Effector memory CD4-positive, alpha-beta T cell (primary cell): ENCODE results near the gene BMI1.
A peak's percentile ranks its signal among the peaks of the same experiment; 100 is the strongest.

Source experiments
- DNase-seq, 3 donors: peaks; one replicate each; pipeline ENCODE4 v3.0.0-alpha.2; 2020
- H3K27ac ChIP-seq: 2 replicates; pipeline ENCODE4 v1.7.0; 2013; ENCODE audit warnings: mild to moderate bottlenecking, low read length, moderate library complexity; ENCODE audit not compliant: insufficient read depth, poor library complexity, severe bottlenecking
- H3K27me3 ChIP-seq: replicated peaks from 2 replicates; pipeline ENCODE4 v1.7.0; 2013; ENCODE audit warnings: mild to moderate bottlenecking, low read length; ENCODE audit not compliant: insufficient read depth, control insufficient read depth, poor library complexity, severe bottlenecking
- H3K36me3 ChIP-seq: 2 replicates; pipeline ENCODE4 v1.7.0; 2013; ENCODE audit warnings: mild to moderate bottlenecking, low read length, moderate library complexity; ENCODE audit not compliant: control insufficient read depth, insufficient read depth
- H3K4me1 ChIP-seq: 2 replicates; pipeline ENCODE4 v1.7.0; 2013; ENCODE audit warnings: low read length, mild to moderate bottlenecking; ENCODE audit not compliant: control insufficient read depth, insufficient read depth, poor library complexity, severe bottlenecking
- H3K4me3 ChIP-seq: 2 replicates; pipeline ENCODE4 v1.7.0; 2013; ENCODE audit warnings: low read length, low read depth, mild to moderate bottlenecking; ENCODE audit not compliant: insufficient read depth, poor library complexity, severe bottlenecking
- H3K9me3 ChIP-seq: 2 replicates; pipeline ENCODE4 v1.7.0; 2013; ENCODE audit warnings: mild to moderate bottlenecking, low read length, moderate library complexity; ENCODE audit not compliant: control insufficient read depth
- total RNA-seq, 3 donors: gene quantifications; one replicate each; lab custom pipeline; 2026; lab: John Stamatoyannopoulos, UW

BMI1 gene
- total RNA-seq: 23.2 to 60.3 (median 31.9) reads per million in 3 donors

GRCh38 chr10:22320591-22321155 is at the start of gene BMI1:
TSS of gene BMI1 (plus strand) at chr10:22321099. CDS start at chr10:22326450, 5,351 bp downstream.
- Histone ChIP-seq H3K4me1 (peaks cover 16% of the 10 kb centered on the region), H3K27ac (peak within 1 kb of the TSS; percentile 77), H3K27me3 (peaks cover 15% of the 10 kb centered on the region), H3K36me3 (no peaks in the 10 kb centered on the region), H3K4me3 (peak within 1 kb of the TSS; percentile 95), H3K9me3 (no peaks in the 10 kb centered on the region)
- DNase-seq: peak; percentile 56 to 63 (median 59)

- Histone ChIP-seq H3K27me3 (no peaks in the 10 kb centered on the region), H3K4me3 (no peak overlapping the region), H3K27ac (no peak overlapping the region), H3K9me3 (no peaks in the 10 kb centered on the region), H3K4me1 (no peaks in the 10 kb centered on the region), H3K36me3 (no peaks in the 10 kb centered on the region)
- no peak for DNase-seq
These were observed 49.1 kb upstream of the BMI1 start for GRCh38 chr10:22271786-22272185.

- Histone ChIP-seq H3K36me3 (no peaks in the 10 kb centered on the region), H3K27ac (no peak overlapping the region)
These were observed 42.5 kb upstream of the BMI1 start for GRCh38 chr10:22278441-22278782.

DNA sequence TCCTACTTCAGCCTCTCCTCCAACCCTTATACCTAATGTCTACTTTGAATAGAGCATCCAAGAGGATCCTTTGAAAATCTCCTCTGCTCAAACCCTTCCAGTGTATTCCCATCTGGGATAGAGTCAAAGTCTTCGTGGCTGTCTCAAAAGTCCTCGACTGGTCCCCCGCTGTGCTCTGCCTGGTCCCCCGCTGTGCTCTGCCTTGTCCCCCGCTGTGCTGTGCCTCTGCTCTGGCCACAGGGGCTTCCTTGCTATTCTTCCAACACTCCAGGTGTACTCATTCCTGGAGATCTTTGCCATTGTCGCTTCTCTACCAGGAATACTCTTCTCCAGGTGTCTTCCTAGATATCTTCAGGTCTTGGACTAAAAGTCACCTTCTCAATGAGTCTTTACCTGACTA is 40.8 kb upstream of the BMI1 start:
- H3K4me3 ChIP-seq: no peak overlapping the region
- no peak overlapping the region for H3K27ac ChIP-seq
- H3K9me3 ChIP-seq: no peaks in the 10 kb centered on the region
- DNase-seq: no peak
- no peaks in the 10 kb centered on the region for H3K27me3 ChIP-seq
- no peaks in the 10 kb centered on the region for H3K4me1 ChIP-seq
- H3K36me3 ChIP-seq: no peaks in the 10 kb centered on the region

More at GRCh38 chr10:22278441-22278782, 42.5 kb upstream of the BMI1 start:
- Histone ChIP-seq H3K27me3 (no peaks in the 10 kb centered on the region), H3K4me1 (no peaks in the 10 kb centered on the region), H3K9me3 (no peaks in the 10 kb centered on the region), H3K4me3 (no peak overlapping the region)
- no peak for DNase-seq

GRCh38 chr10:22285130-22285529 is 35.8 kb upstream of the BMI1 start:
- Histone ChIP-seq H3K27me3 (no peaks in the 10 kb centered on the region), H3K27ac (no peak overlapping the region), H3K4me3 (no peak overlapping the region), H3K4me1 (no peaks in the 10 kb centered on the region), H3K9me3 (no peaks in the 10 kb centered on the region), H3K36me3 (no peaks in the 10 kb centered on the region)
- no peak for DNase-seq

- no peaks in the 10 kb centered on the region for H3K36me3 ChIP-seq
- no peak overlapping the region for H3K4me3 ChIP-seq
- no peak overlapping the region for H3K27ac ChIP-seq
- no peaks in the 10 kb centered on the region for H3K27me3 ChIP-seq
- DNase-seq: no peak
- H3K4me1 ChIP-seq: no peaks in the 10 kb centered on the region
- H3K9me3 ChIP-seq: no peaks in the 10 kb centered on the region
These were observed 27.0 kb upstream of the BMI1 start for GRCh38 chr10:22293747-22294404.

GRCh38 chr10:22294694-22295093 is 26.2 kb upstream of the BMI1 start:
- no peaks in the 10 kb centered on the region for H3K36me3 ChIP-seq
- H3K9me3 ChIP-seq: no peaks in the 10 kb centered on the region
- H3K4me1 ChIP-seq: no peaks in the 10 kb centered on the region
- no peak for DNase-seq
- H3K4me3 ChIP-seq: no peak overlapping the region
- H3K27ac ChIP-seq: no peak overlapping the region
- H3K27me3 ChIP-seq: no peaks in the 10 kb centered on the region

GRCh38 chr10:22301193-22301592 is 19.7 kb upstream of the BMI1 start:
- Histone ChIP-seq H3K27me3 (no peaks in the 10 kb centered on the region), H3K9me3 (no peaks in the 10 kb centered on the region), H3K4me3 (no peak overlapping the region), H3K27ac (no peak overlapping the region), H3K36me3 (no peaks in the 10 kb centered on the region), H3K4me1 (no peaks in the 10 kb centered on the region)
- no peak for DNase-seq

DNA sequence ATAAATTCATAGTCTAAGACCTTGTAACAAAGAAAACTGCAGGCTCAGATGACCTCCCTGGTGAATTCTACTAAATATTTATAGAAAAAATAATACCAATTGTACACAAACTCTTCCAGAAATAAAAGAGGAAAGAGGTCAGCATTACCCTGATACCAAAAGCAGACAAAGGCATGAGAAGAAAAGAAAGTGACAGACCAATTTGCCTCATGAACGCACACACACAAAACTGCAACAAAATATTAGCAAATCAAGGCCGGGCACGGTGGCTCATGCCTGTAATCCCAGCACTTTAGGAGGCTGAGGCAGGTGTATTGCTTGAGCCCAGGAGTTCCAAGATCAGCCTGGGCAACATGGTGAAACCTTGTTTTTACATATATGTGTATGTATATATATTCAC is 17.4 kb upstream of the BMI1 start:
- no peak for DNase-seq
- Histone ChIP-seq H3K27ac (no peak overlapping the region), H3K4me1 (no peaks in the 10 kb centered on the region), H3K36me3 (no peaks in the 10 kb centered on the region), H3K9me3 (no peaks in the 10 kb centered on the region), H3K4me3 (no peak overlapping the region), H3K27me3 (no peaks in the 10 kb centered on the region)

DNA sequence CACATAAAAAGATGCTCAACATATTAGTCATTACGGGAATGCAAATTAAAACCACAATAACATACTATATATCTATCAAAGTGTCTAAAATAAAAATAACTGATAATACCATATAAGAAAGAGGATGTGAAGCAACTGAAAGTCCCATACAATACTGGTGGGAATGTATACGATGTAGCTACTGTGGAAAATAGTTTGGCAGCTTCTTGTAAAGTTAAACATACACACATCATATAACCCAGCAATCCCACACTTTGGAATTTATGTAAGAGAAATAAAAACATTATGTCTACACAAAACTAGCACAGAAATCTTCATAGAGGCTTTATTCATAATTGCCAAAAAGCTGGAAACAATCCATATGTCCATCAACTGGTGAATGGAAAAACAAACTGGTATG is 15.2 kb upstream of the BMI1 start:
- Histone ChIP-seq H3K36me3 (no peaks in the 10 kb centered on the region), H3K4me3 (no peak overlapping the region), H3K27me3 (no peaks in the 10 kb centered on the region), H3K9me3 (no peaks in the 10 kb centered on the region), H3K27ac (no peak overlapping the region), H3K4me1 (no peaks in the 10 kb centered on the region)
- no peak for DNase-seq
